Measurements from ENCODE around the gene ADGRE2.

DNA sequence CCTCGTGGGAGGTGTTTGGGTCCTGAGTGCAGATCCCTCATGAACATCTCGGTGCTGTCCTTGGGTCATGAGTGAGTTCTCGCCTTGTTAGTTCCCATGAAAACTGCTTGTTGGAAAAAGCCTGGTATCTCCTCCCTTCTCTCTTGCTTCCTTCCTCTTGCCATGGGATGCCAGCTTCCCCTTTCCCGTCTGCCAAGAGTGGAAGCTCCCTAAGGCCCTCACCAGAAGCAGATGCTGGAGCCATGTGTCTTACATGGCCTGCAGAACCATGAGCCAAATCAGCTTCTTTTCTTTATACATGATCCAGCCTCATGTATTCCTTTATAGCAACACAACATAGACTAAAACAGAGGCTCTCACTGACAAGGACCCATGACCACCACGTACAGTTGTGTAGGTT lies 8.2 kb downstream of the ADGRE2 start:
- TF ChIP-seq, protein P1, sequence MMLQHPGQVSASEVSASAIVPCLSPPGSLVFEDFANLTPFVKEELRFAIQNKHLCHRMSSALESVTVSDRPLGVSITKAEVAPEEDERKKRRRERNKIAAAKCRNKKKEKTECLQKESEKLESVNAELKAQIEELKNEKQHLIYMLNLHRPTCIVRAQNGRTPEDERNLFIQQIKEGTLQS (IDR thresholded peaks at IDR 0.05) = no peak
- TF ChIP-seq, protein P2, sequence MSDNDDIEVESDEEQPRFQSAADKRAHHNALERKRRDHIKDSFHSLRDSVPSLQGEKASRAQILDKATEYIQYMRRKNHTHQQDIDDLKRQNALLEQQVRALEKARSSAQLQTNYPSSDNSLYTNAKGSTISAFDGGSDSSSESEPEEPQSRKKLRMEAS (IDR thresholded peaks at IDR 0.05) = no peak
- TF ChIP-seq, protein P3, sequence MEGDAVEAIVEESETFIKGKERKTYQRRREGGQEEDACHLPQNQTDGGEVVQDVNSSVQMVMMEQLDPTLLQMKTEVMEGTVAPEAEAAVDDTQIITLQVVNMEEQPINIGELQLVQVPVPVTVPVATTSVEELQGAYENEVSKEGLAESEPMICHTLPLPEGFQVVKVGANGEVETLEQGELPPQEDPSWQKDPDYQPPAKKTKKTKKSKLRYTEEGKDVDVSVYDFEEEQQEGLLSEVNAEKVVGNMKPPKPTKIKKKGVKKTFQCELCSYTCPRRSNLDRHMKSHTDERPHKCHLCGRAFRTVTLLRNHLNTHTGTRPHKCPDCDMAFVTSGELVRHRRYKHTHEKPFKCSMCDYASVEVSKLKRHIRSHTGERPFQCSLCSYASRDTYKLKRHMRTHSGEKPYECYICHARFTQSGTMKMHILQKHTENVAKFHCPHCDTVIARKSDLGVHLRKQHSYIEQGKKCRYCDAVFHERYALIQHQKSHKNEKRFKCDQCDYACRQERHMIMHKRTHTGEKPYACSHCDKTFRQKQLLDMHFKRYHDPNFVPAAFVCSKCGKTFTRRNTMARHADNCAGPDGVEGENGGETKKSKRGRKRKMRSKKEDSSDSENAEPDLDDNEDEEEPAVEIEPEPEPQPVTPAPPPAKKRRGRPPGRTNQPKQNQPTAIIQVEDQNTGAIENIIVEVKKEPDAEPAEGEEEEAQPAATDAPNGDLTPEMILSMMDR (IDR thresholded peaks at IDR 0.05; ENCODE audit: low read depth, low read length, missing input control) = no peak
- no peak for TF ChIP-seq TAF1 (conservative IDR thresholded peaks at IDR 0.05)
- TF ChIP-seq JUND (IDR thresholded peaks at IDR 0.05) = no peak
- TF ChIP-seq RAD21 (IDR thresholded peaks at IDR 0.05) = no peak
- TF ChIP-seq EGR1 (IDR thresholded peaks at IDR 0.05; ENCODE audit: low read depth in 2 of 2) = no peak
- TF ChIP-seq NR2F2 (IDR thresholded peaks at IDR 0.05) = no peak
- TF ChIP-seq, protein P4, sequence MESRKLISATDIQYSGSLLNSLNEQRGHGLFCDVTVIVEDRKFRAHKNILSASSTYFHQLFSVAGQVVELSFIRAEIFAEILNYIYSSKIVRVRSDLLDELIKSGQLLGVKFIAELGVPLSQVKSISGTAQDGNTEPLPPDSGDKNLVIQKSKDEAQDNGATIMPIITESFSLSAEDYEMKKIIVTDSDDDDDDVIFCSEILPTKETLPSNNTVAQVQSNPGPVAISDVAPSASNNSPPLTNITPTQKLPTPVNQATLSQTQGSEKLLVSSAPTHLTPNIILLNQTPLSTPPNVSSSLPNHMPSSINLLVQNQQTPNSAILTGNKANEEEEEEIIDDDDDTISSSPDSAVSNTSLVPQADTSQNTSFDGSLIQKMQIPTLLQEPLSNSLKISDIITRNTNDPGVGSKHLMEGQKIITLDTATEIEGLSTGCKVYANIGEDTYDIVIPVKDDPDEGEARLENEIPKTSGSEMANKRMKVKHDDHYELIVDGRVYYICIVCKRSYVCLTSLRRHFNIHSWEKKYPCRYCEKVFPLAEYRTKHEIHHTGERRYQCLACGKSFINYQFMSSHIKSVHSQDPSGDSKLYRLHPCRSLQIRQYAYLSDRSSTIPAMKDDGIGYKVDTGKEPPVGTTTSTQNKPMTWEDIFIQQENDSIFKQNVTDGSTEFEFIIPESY (IDR thresholded peaks at IDR 0.05) = no peak
- TF ChIP-seq, protein P5, sequence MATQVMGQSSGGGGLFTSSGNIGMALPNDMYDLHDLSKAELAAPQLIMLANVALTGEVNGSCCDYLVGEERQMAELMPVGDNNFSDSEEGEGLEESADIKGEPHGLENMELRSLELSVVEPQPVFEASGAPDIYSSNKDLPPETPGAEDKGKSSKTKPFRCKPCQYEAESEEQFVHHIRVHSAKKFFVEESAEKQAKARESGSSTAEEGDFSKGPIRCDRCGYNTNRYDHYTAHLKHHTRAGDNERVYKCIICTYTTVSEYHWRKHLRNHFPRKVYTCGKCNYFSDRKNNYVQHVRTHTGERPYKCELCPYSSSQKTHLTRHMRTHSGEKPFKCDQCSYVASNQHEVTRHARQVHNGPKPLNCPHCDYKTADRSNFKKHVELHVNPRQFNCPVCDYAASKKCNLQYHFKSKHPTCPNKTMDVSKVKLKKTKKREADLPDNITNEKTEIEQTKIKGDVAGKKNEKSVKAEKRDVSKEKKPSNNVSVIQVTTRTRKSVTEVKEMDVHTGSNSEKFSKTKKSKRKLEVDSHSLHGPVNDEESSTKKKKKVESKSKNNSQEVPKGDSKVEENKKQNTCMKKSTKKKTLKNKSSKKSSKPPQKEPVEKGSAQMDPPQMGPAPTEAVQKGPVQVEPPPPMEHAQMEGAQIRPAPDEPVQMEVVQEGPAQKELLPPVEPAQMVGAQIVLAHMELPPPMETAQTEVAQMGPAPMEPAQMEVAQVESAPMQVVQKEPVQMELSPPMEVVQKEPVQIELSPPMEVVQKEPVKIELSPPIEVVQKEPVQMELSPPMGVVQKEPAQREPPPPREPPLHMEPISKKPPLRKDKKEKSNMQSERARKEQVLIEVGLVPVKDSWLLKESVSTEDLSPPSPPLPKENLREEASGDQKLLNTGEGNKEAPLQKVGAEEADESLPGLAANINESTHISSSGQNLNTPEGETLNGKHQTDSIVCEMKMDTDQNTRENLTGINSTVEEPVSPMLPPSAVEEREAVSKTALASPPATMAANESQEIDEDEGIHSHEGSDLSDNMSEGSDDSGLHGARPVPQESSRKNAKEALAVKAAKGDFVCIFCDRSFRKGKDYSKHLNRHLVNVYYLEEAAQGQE (IDR thresholded peaks at IDR 0.05) = no peak
- TF ChIP-seq SP1 (IDR thresholded peaks at IDR 0.05) = no peak
